Memory B cell (primary cell): ENCODE results near the gene NRXN2.

Experiments used
- ATAC-seq: fragments of 150-1000 bp; cut with Tn5 transposase; 2 replicates; pipeline ENCODE4 v1.10.0; 2021; ENCODE audit warnings: low read depth, mild to moderate bottlenecking, moderate library complexity
- DNase-seq, 2 donors: peaks; one replicate each; pipeline ENCODE4 v3.0.0; 2022; ENCODE audit warnings: low spot score in 2 of 2
- H3K27ac Mint-ChIP-seq: one replicate; pipeline ENCODE4 v1.8.0; 2022; ENCODE audit warnings: mild to moderate bottlenecking, moderate library complexity, mixed read lengths
- H3K27me3 Mint-ChIP-seq: one replicate; pipeline ENCODE4 v1.8.0; 2022; ENCODE audit warnings: mixed read lengths
- H3K36me3 Mint-ChIP-seq: one replicate; pipeline ENCODE4 v1.8.0; 2022; ENCODE audit warnings: mild to moderate bottlenecking, mixed read lengths
- H3K4me1 Mint-ChIP-seq: one replicate; pipeline ENCODE4 v1.8.0; 2022; ENCODE audit warnings: mixed read lengths
- H3K4me3 Mint-ChIP-seq: one replicate; pipeline ENCODE4 v1.8.0; 2022; ENCODE audit warnings: mild to moderate bottlenecking, moderate library complexity, mixed read lengths
- H3K9me3 Mint-ChIP-seq: one replicate; pipeline ENCODE4 v1.8.0; 2022; ENCODE audit warnings: mixed read lengths

NRXN2 gene

GRCh38 chr11:64619811-64620380 lies 103.1 kb downstream of the NRXN2 start:
- ATAC-seq (no peak), DNase-seq (no peak)
- H3K9me3 Mint-ChIP-seq = no peaks in the 10 kb centered on the region
- no peak overlapping the region for H3K4me3 Mint-ChIP-seq
- no peaks in the 10 kb centered on the region for H3K36me3 Mint-ChIP-seq
- H3K4me1 Mint-ChIP-seq = peaks cover 5% of the 10 kb centered on the region
- H3K27ac Mint-ChIP-seq = no peak overlapping the region
- H3K27me3 Mint-ChIP-seq = no peaks in the 10 kb centered on the region

- H3K27ac Mint-ChIP-seq = no peak overlapping the region
- no peaks in the 10 kb centered on the region for H3K36me3 Mint-ChIP-seq
- H3K9me3 Mint-ChIP-seq = no peaks in the 10 kb centered on the region
- H3K27me3 Mint-ChIP-seq = no peaks in the 10 kb centered on the region
- peaks cover 2% of the 10 kb centered on the region for H3K4me1 Mint-ChIP-seq
- no peak for ATAC-seq
- H3K4me3 Mint-ChIP-seq = no peak overlapping the region
- no peak for DNase-seq
Measured at GRCh38 chr11:64619196-64619595, 103.8 kb downstream of the NRXN2 start.

GRCh38 chr11:64616817-64617216 lies 106.2 kb downstream of the NRXN2 start:
- H3K27me3 Mint-ChIP-seq = peaks cover 2% of the 10 kb centered on the region
- H3K4me3 Mint-ChIP-seq = no peak overlapping the region
- no peaks in the 10 kb centered on the region for H3K9me3 Mint-ChIP-seq
- DNase-seq (no peak), ATAC-seq (no peak)
- H3K36me3 Mint-ChIP-seq = no peaks in the 10 kb centered on the region
- no peak overlapping the region for H3K27ac Mint-ChIP-seq
- peaks cover 2% of the 10 kb centered on the region for H3K4me1 Mint-ChIP-seq

GRCh38 chr11:64614917-64615316 lies 108.1 kb downstream of the NRXN2 start:
- H3K4me3 Mint-ChIP-seq = no peak overlapping the region
- no peak overlapping the region for H3K27ac Mint-ChIP-seq
- H3K4me1 Mint-ChIP-seq = no peaks in the 10 kb centered on the region
- H3K9me3 Mint-ChIP-seq = no peaks in the 10 kb centered on the region
- peaks cover 2% of the 10 kb centered on the region for H3K27me3 Mint-ChIP-seq
- ATAC-seq (no peak), DNase-seq (no peak)
- no peaks in the 10 kb centered on the region for H3K36me3 Mint-ChIP-seq

GRCh38 chr11:64613648-64614047 lies 109.3 kb downstream of the NRXN2 start:
- Mint-ChIP-seq H3K36me3 (no peaks in the 10 kb centered on the region), H3K4me3 (no peak overlapping the region), H3K9me3 (no peaks in the 10 kb centered on the region), H3K27ac (no peak overlapping the region), H3K4me1 (no peaks in the 10 kb centered on the region), H3K27me3 (peaks cover 5% of the 10 kb centered on the region)
- ATAC-seq (no peak), DNase-seq (no peak)

- ATAC-seq (no peak), DNase-seq (no peak)
- no peaks in the 10 kb centered on the region for H3K9me3 Mint-ChIP-seq
- H3K27me3 Mint-ChIP-seq = peaks cover 9% of the 10 kb centered on the region
- no peak overlapping the region for H3K27ac Mint-ChIP-seq
- H3K36me3 Mint-ChIP-seq = no peaks in the 10 kb centered on the region
- H3K4me1 Mint-ChIP-seq = no peaks in the 10 kb centered on the region
- no peak overlapping the region for H3K4me3 Mint-ChIP-seq
Measured at GRCh38 chr11:64611869-64612646, 110.9 kb downstream of the NRXN2 start.

GRCh38 chr11:64611176-64611575 lies 111.8 kb downstream of the NRXN2 start:
- Mint-ChIP-seq H3K4me3 (no peak overlapping the region), H3K36me3 (no peaks in the 10 kb centered on the region), H3K9me3 (no peaks in the 10 kb centered on the region), H3K27me3 (peaks cover 12% of the 10 kb centered on the region), H3K27ac (no peak overlapping the region), H3K4me1 (no peaks in the 10 kb centered on the region)
- DNase-seq = no peak
- ATAC-seq = no peak

- DNase-seq (no peak), ATAC-seq (no peak)
- Mint-ChIP-seq H3K36me3 (no peaks in the 10 kb centered on the region), H3K4me3 (no peak overlapping the region), H3K27ac (no peak overlapping the region), H3K9me3 (no peaks in the 10 kb centered on the region), H3K27me3 (peaks cover 16% of the 10 kb centered on the region), H3K4me1 (no peaks in the 10 kb centered on the region)
Measured at GRCh38 chr11:64610596-64610995, 112.4 kb downstream of the NRXN2 start.

- Mint-ChIP-seq H3K36me3 (no peaks in the 10 kb centered on the region), H3K4me3 (no peak overlapping the region), H3K27ac (no peak overlapping the region), H3K9me3 (no peaks in the 10 kb centered on the region), H3K27me3 (peaks cover 21% of the 10 kb centered on the region), H3K4me1 (no peaks in the 10 kb centered on the region)
- DNase-seq (no peak), ATAC-seq (no peak)
Measured at GRCh38 chr11:64609436-64610047, 113.5 kb downstream of the NRXN2 start.

GRCh38 chr11:64608636-64609035 lies 114.4 kb downstream of the NRXN2 start:
- ATAC-seq = no peak
- no peak overlapping the region for H3K27ac Mint-ChIP-seq
- H3K36me3 Mint-ChIP-seq = no peaks in the 10 kb centered on the region
- no peak for DNase-seq
- H3K4me1 Mint-ChIP-seq = no peaks in the 10 kb centered on the region
- peaks cover 24% of the 10 kb centered on the region for H3K27me3 Mint-ChIP-seq
- H3K9me3 Mint-ChIP-seq = no peaks in the 10 kb centered on the region
- H3K4me3 Mint-ChIP-seq = no peak overlapping the region

- Mint-ChIP-seq H3K27ac (no peak overlapping the region), H3K36me3 (no peaks in the 10 kb centered on the region), H3K9me3 (no peaks in the 10 kb centered on the region), H3K4me3 (no peak overlapping the region), H3K27me3 (peaks cover 25% of the 10 kb centered on the region), H3K4me1 (no peaks in the 10 kb centered on the region)
- DNase-seq = no peak
- ATAC-seq = no peak
Measured at GRCh38 chr11:64608046-64608445, 115.0 kb downstream of the NRXN2 start.

GRCh38 chr11:64607381-64607985 lies 115.5 kb downstream of the NRXN2 start:
- DNase-seq = no peak
- no peaks in the 10 kb centered on the region for H3K36me3 Mint-ChIP-seq
- no peaks in the 10 kb centered on the region for H3K4me1 Mint-ChIP-seq
- H3K27ac Mint-ChIP-seq = no peak overlapping the region
- H3K4me3 Mint-ChIP-seq = peak overlapping the region; percentile 65
- H3K27me3 Mint-ChIP-seq = peaks cover 24% of the 10 kb centered on the region
- no peaks in the 10 kb centered on the region for H3K9me3 Mint-ChIP-seq
- no peak for ATAC-seq

GRCh38 chr11:64606796-64607380 lies 116.1 kb downstream of the NRXN2 start:
- no peak overlapping the region for H3K27ac Mint-ChIP-seq
- H3K4me3 Mint-ChIP-seq = peak overlapping the region; percentile 65
- H3K27me3 Mint-ChIP-seq = peaks cover 22% of the 10 kb centered on the region
- no peak for ATAC-seq
- H3K36me3 Mint-ChIP-seq = no peaks in the 10 kb centered on the region
- no peaks in the 10 kb centered on the region for H3K9me3 Mint-ChIP-seq
- no peaks in the 10 kb centered on the region for H3K4me1 Mint-ChIP-seq
- DNase-seq = no peak
